ENCODE data around the gene CCDC17. TPM values are rescaled to one million over a fixed set of nuclear protein-coding genes. Genes with fewer than 3 reads are reported as not detected.

Gene CCDC17
- polyA plus RNA-seq, 3 donors, result 4.4 TPM; not detected in 2

GRCh38 chr1:45660336-45660735, 36.5 kb upstream of the CCDC17 start:
- Histone ChIP-seq H3K4me3 (replicated peaks in 1 of 3; ENCODE audit: low read depth in 2 of 3, low read length in 3 of 3) (no peak overlapping the region), H3K9ac (ENCODE audit: insufficient read depth, low read length, poor library complexity, severe bottlenecking) (no peak overlapping the region), H3K4me1 (ENCODE audit: control insufficient read depth in 1 of 2, insufficient read depth in 2 of 2, low read length in 2 of 2) (no peaks in the 10 kb centered on the region), H3K36me3 (replicated peaks in 1 of 2; ENCODE audit: control insufficient read depth in 1 of 2, insufficient read depth in 2 of 2, low read length in 2 of 2) (peaks cover 58 to 74% of the 10 kb centered on the region in 2 donors), H3K4me2 (replicated peaks; ENCODE audit: extremely low read depth, low read length, poor library complexity, severe bottlenecking) (no peak overlapping the region), H3K27me3 (ENCODE audit: control insufficient read depth in 2 of 2, insufficient read depth in 2 of 2, low read length in 2 of 2) (no peaks in the 10 kb centered on the region), H3K79me2 (ENCODE audit: insufficient read depth, low read length) (peaks cover 78% of the 10 kb centered on the region), H3K27ac (ENCODE audit: low read depth in 1 of 2, low read length in 2 of 2) (no peak overlapping the region), H4K20me1 (ENCODE audit: insufficient read depth, low read length) (peaks cover 99% of the 10 kb centered on the region), H3K9me3 (replicated peaks in 1 of 2; ENCODE audit: control insufficient read depth in 1 of 2, insufficient read depth in 1 of 2, low read length in 2 of 2) (no peaks in the 10 kb centered on the region), H2AFZ (ENCODE audit: insufficient read depth, low read depth, low read length, poor library complexity, severe bottlenecking) (no peak overlapping the region)
- no peaks in the 10 kb centered on the region for H3K4me1 Mint-ChIP-seq
- no peaks in the 10 kb centered on the region for H3K27me3 Mint-ChIP-seq (ENCODE audit: low read depth in 3 of 3)
- no peaks in the 10 kb centered on the region for H3K9me3 Mint-ChIP-seq
- intact Hi-C loops (cut with micrococcal nuclease), result no loop called here
- peak overlapping the region in 1 of 7 donors; percentile 63 for H3K27ac Mint-ChIP-seq
- H3K36me3 Mint-ChIP-seq, result peaks cover 61 to 65% of the 10 kb centered on the region in 2 donors
- no peak for DNase-seq
- TF ChIP-seq CTCF (IDR thresholded peaks at IDR 0.05), result no peak
- no CpG with 5 or more reads among the region's 2 CpGs for WGBS (ENCODE audit: insufficient coverage)
- H3K4me3 Mint-ChIP-seq, result no peak overlapping the region

- no peaks in the 10 kb centered on the region for H3K27me3 Mint-ChIP-seq (ENCODE audit: low read depth in 3 of 3)
- no peak overlapping the region for H3K9ac ChIP-seq (ENCODE audit: insufficient read depth, low read length, poor library complexity, severe bottlenecking)
- intact Hi-C loops (cut with micrococcal nuclease), result no loop called here
- peak overlapping the region in 2 of 7 donors; percentile 37 to 63 for H3K27ac Mint-ChIP-seq
- WGBS (ENCODE audit: insufficient coverage), result no CpG with 5 or more reads among the region's 2 CpGs
- peaks cover 68 to 70% of the 10 kb centered on the region in 2 donors for H3K36me3 Mint-ChIP-seq
- H3K9me3 ChIP-seq (replicated peaks in 1 of 2; ENCODE audit: control insufficient read depth in 1 of 2, insufficient read depth in 1 of 2, low read length in 2 of 2), result no peaks in the 10 kb centered on the region
- no peak for TF ChIP-seq CTCF (IDR thresholded peaks at IDR 0.05)
- H3K79me2 ChIP-seq (ENCODE audit: insufficient read depth, low read length), result peaks cover 78% of the 10 kb centered on the region
- no peak overlapping the region for H3K4me2 ChIP-seq (replicated peaks; ENCODE audit: extremely low read depth, low read length, poor library complexity, severe bottlenecking)
- no peaks in the 10 kb centered on the region for H3K4me1 Mint-ChIP-seq
- no peaks in the 10 kb centered on the region for H3K27me3 ChIP-seq (ENCODE audit: control insufficient read depth in 2 of 2, insufficient read depth in 2 of 2, low read length in 2 of 2)
- no peak overlapping the region for H3K4me3 ChIP-seq (replicated peaks in 1 of 3; ENCODE audit: low read depth in 2 of 3, low read length in 3 of 3)
- peaks cover 69 to 81% of the 10 kb centered on the region in 2 donors for H3K36me3 ChIP-seq (replicated peaks in 1 of 2; ENCODE audit: control insufficient read depth in 1 of 2, insufficient read depth in 2 of 2, low read length in 2 of 2)
- DNase-seq, result no peak
- H3K4me3 Mint-ChIP-seq, result no peak overlapping the region
- no peaks in the 10 kb centered on the region for H3K4me1 ChIP-seq (ENCODE audit: control insufficient read depth in 1 of 2, insufficient read depth in 2 of 2, low read length in 2 of 2)
- peaks cover 99% of the 10 kb centered on the region for H4K20me1 ChIP-seq (ENCODE audit: insufficient read depth, low read length)
- no peaks in the 10 kb centered on the region for H3K9me3 Mint-ChIP-seq
- no peak overlapping the region for H2AFZ ChIP-seq (ENCODE audit: insufficient read depth, low read depth, low read length, poor library complexity, severe bottlenecking)
- H3K27ac ChIP-seq (ENCODE audit: low read depth in 1 of 2, low read length in 2 of 2), result no peak overlapping the region
These were observed 35.4 kb upstream of the CCDC17 start for GRCh38 chr1:45659222-45659621.

Measured in CD14-positive monocyte (primary cell).